A549 (cell line): ENCODE results near the gene CPT1B. TPM values are rescaled to one million over a fixed set of nuclear protein-coding genes. Genes with fewer than 3 reads are reported as not detected.

Source experiments
- ATAC-seq, 2 experiments: fragments of 200-7000 bp in 1 of 2; fragments of >200 bp in 1 of 2; cut with Nextera tagmentation in 1 of 2; cut with Tn5 transposase in 1 of 2; 3 replicates each; pipeline versions ENCODE4 v1.8.0 to v1.9.1; 2018 to 2020; ENCODE audit warnings: mild to moderate bottlenecking in 1 of 2, moderate library complexity in 1 of 2
- CTCF ChIA-PET: fragments of 300-600 bp; sonication (Branson Sonifier 250); formaldehyde crosslinking; extraction: SDS; loops from one replicate; lab custom pipeline; 2021; ENCODE audit warnings: antibody characterized with exemption, inconsistent platforms; lab: Yijun Ruan, JAX
- POLR2A ChIA-PET: fragments of 350-600 bp; formaldehyde crosslinking; extraction: SDS; loops from one replicate; lab custom pipeline; 2021; ENCODE audit warnings: antibody characterized with exemption, inconsistent platforms; lab: Yijun Ruan, JAX
- DNase-seq, 2 experiments: peaks; one replicate each; pipeline versions ENCODE4 v3.0.0 to v3.0.0-alpha.2; 2011 to 2016; ENCODE audit warnings: low read depth in 1 of 2, low spot score in 1 of 2
- FAIRE-seq: peaks from 2 replicates; lab custom pipeline; 2011; peaks lifted over from hg19 to GRCh38; lab: Jason Lieb, UNC
- H3K27ac ChIP-seq, 2 experiments: fragments of >200 bp; sonication (Bioruptor Twin); formaldehyde crosslinking; 3 replicates each; pipeline ENCODE4 v1.5.1; 2016 to 2017
- H3K4me1 ChIP-seq: fragments of >200 bp; sonication (Bioruptor Twin); formaldehyde crosslinking; 3 replicates; pipeline ENCODE4 v1.6.1; 2016
- H3K4me2 ChIP-seq: fragments of >200 bp; sonication (Bioruptor Twin); formaldehyde crosslinking; 3 replicates; pipeline ENCODE4 v1.6.1; 2016
- H3K4me3 ChIP-seq: fragments of >200 bp; sonication (Bioruptor Twin); formaldehyde crosslinking; 3 replicates; pipeline ENCODE4 v1.5.1; 2016
- H3K9me3 ChIP-seq: fragments of >200 bp; sonication (Bioruptor Twin); formaldehyde crosslinking; 3 replicates; pipeline ENCODE4 v1.6.1; 2016
- CBX8 ChIP-seq: fragments of 200-600 bp; sonication (generic); IDR thresholded peaks from 2 replicates; pipeline ENCODE4 v1.6.1; 2016
- CEBPB ChIP-seq, 2 experiments: fragments of >200 bp in 1 of 2; sonication (Bioruptor Twin) in 1 of 2; formaldehyde crosslinking in 1 of 2; IDR thresholded peaks; 2 replicates each; pipeline ENCODE4 v1.6.1; 2012 to 2016
- EHF ChIP-seq: fragments of 250-450 bp; sonication (Bioruptor Pico); IDR thresholded peaks from 2 replicates; pipeline ENCODE4 v1.5.0; 2020; ENCODE audit warnings: mild to moderate bottlenecking
- EHMT2 ChIP-seq: fragments of 200-600 bp; sonication (generic); IDR thresholded peaks from 2 replicates; pipeline ENCODE4 v1.6.1; 2016; ENCODE audit warnings: antibody characterized with exemption, low read depth, mild to moderate bottlenecking, moderate library complexity
- HOXB13 ChIP-seq: fragments of 250-450 bp; sonication (Bioruptor Pico); IDR thresholded peaks from 2 replicates; pipeline ENCODE4 v1.5.0; 2020; ENCODE audit warnings: low read depth, mild to moderate bottlenecking, moderate library complexity
- HOXB5 ChIP-seq: fragments of 250-450 bp; sonication (Bioruptor Pico); IDR thresholded peaks from 2 replicates; pipeline ENCODE4 v1.5.0; 2020; ENCODE audit warnings: mild to moderate bottlenecking, moderate library complexity
- JUNB ChIP-seq: fragments of >200 bp; sonication (Bioruptor Twin); formaldehyde crosslinking; IDR thresholded peaks from 2 replicates; pipeline ENCODE4 v1.6.1; 2016
- KDM5A ChIP-seq: fragments of 200-600 bp; sonication (generic); IDR thresholded peaks from 2 replicates; pipeline ENCODE4 v1.6.1; 2016; ENCODE audit warnings: antibody characterized with exemption, mild to moderate bottlenecking
- MAZ ChIP-seq: fragments of 150-350 bp; IDR thresholded peaks from 2 replicates; pipeline ENCODE4 v1.6.1; 2014; ENCODE audit warnings: antibody characterized with exemption, low read depth, low read length, borderline replicate concordance
- MYC ChIP-seq: IDR thresholded peaks from 2 replicates; pipeline ENCODE4 v1.6.1; 2012; ENCODE audit warnings: mild to moderate bottlenecking, inconsistent platforms, low read length, improper control_type of control experiment, borderline replicate concordance
- NFE2L2 ChIP-seq: fragments of 150-350 bp; conservative IDR thresholded peaks from 2 replicates; pipeline ENCODE4 v1.6.1; 2014; ENCODE audit warnings: low read length
- POLR2A ChIP-seq: IDR thresholded peaks from 2 replicates; pipeline ENCODE4 v1.6.1; 2012; ENCODE audit warnings: mild to moderate bottlenecking, low read length
- POLR2AphosphoS2 ChIP-seq: conservative IDR thresholded peaks from 2 replicates; pipeline ENCODE4 v1.6.1; 2012; ENCODE audit warnings: low read length, improper control_type of control experiment, inconsistent platforms
- RAD21 ChIP-seq, 2 experiments: fragments of >200 bp in 1 of 2; sonication (Bioruptor Twin) in 1 of 2; formaldehyde crosslinking in 1 of 2; IDR thresholded peaks in 1 of 2; conservative IDR thresholded peaks in 1 of 2; 2 replicates in 1 of 2; 3 replicates in 1 of 2; pipeline ENCODE4 v1.6.1; 2012 to 2018; ENCODE audit warnings: inconsistent platforms in 1 of 2
- RARB ChIP-seq: fragments of 250-450 bp; sonication (Bioruptor Pico); IDR thresholded peaks from 2 replicates; pipeline ENCODE4 v1.8.0; 2021; ENCODE audit warnings: mild to moderate bottlenecking, moderate library complexity
- WGBS: methylation state at CpG from one replicate; pipeline ENCODE4 v1.1.6; 2017; ENCODE audit errors: missing lambda C conversion rate; 5-methylcytosine and 5-hydroxymethylcytosine counted together
- polyA plus RNA-seq, 4 experiments: library from polyadenylated mRNA; depleted of rRNA in 3 of 4; stranded (reverse); fragments of >200 nt; fragmentation: RNase III in 1 of 4; extraction: RNeasy Plus Mini Kit Qiagen cat#74134 plus additional on column Dnase treatment in 1 of 4; gene quantifications; 2 replicates in 3 of 4; 3 replicates in 1 of 4; pipeline ENCODE4 v1.2.3, GENCODE V29; 2011 to 2017
- TF ChIP-seq, protein P1 (sequence below): IDR thresholded peaks from 2 replicates; pipeline ENCODE4 v1.6.1; 2012
- TF ChIP-seq, protein P2 (sequence below): IDR thresholded peaks from 2 replicates; pipeline ENCODE4 v1.6.1; 2012
- TF ChIP-seq, protein P3 (sequence below): fragments of >200 bp; sonication (Bioruptor Twin); formaldehyde crosslinking; IDR thresholded peaks from 3 replicates; pipeline ENCODE4 v1.6.1; 2016
- TF ChIP-seq, protein P4 (sequence below): fragments of 250-450 bp; sonication (Bioruptor Pico); IDR thresholded peaks from 2 replicates; pipeline ENCODE4 v1.5.0; 2020; ENCODE audit warnings: low read depth, mild to moderate bottlenecking, moderate library complexity
- TF ChIP-seq, protein P5 (sequence below): fragments of 450-650 bp; IDR thresholded peaks from 2 replicates; pipeline ENCODE4 v1.6.1; 2014; ENCODE audit warnings: antibody characterized with exemption
- TF ChIP-seq, protein P6 (sequence below): fragments of >200 bp; sonication (Bioruptor Twin); formaldehyde crosslinking; IDR thresholded peaks from 2 replicates; pipeline ENCODE4 v1.6.1; 2016
- TF ChIP-seq, protein P7 (sequence below): fragments of >200 bp; sonication (Bioruptor Twin); formaldehyde crosslinking; IDR thresholded peaks from 3 replicates; pipeline ENCODE4 v1.5.1; 2016

CPT1B gene
- polyA plus RNA-seq, 2 of the 4 experiments (the other 2 are of a cell fraction) = 12.1 to 26.5 TPM

DNA sequence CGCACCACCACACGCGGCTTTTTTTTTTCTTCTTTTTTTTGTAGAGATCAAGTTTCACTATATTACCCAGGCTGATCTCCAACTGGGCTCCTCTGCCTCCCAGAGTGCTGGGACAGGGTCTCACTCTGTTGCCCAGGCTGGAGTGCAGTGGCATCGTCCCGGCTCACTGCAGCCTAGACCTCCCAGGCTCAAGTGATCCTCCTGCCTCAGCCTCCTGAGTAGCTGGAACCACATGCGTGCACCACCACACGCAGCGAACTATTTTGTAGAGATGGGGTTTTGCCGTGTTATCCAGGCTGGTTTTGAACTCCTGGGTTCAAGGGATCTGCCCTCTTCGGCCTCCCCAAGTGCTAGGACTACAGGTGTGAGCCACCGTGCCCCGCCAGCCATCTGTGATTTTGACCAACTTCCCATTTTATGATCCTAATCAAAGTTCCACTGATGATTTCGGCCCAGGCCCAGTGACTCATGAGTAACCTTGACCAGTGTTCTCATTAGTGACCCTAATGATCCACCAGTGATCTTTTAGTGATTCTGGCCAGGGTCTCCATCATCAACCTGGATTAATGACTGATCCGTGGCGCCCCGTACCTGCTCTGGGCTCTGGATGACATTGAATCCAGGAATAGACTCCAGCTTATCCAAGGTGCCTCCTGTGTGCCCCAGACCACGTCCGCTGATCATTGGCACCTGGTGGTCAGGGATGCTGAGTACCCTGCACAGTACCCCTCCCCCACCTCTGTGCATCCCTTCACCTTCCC is 50.1 kb downstream of the CPT1B start:
- TF ChIP-seq, protein P1, sequence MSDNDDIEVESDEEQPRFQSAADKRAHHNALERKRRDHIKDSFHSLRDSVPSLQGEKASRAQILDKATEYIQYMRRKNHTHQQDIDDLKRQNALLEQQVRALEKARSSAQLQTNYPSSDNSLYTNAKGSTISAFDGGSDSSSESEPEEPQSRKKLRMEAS = 0 out of 2 replicates have a peak, but pooled peaks have one; percentile 9
- TF ChIP-seq CEBPB (IDR thresholded peaks at IDR 0.05) = no peak
- TF ChIP-seq, protein P2, sequence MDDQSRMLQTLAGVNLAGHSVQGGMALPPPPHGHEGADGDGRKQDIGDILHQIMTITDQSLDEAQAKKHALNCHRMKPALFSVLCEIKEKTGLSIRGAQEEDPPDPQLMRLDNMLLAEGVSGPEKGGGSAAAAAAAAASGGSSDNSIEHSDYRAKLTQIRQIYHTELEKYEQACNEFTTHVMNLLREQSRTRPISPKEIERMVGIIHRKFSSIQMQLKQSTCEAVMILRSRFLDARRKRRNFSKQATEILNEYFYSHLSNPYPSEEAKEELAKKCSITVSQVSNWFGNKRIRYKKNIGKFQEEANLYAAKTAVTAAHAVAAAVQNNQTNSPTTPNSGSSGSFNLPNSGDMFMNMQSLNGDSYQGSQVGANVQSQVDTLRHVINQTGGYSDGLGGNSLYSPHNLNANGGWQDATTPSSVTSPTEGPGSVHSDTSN = 0 out of 2 replicates have a peak, but pooled peaks have one; percentile 34
- no peak for TF ChIP-seq HOXB13 (CRISPR knock-in tag)
- TF ChIP-seq POLR2A = peak; percentile 13; the same call in 1 of the 2 replicates
- TF ChIP-seq EHF (CRISPR knock-in tag) = no peak
- Histone ChIP-seq H3K9me3 (no peaks in the 10 kb centered on the region), H3K27ac (peak overlapping the region in 1 of 2 experiments; percentile 99; a peak in 1 of 6 replicates), H3K4me2 (peak overlapping the region; percentile 96; the same call in 2 of the 3 replicates), H3K4me3 (no peak overlapping the region), H3K4me1 (peaks cover 24% of the 10 kb centered on the region)
- ChIA-PET CTCF (interaction anchor here (0.7 to 3.0 kb wide), 6 partner anchors 10 to 286 kb away, joined by 3 to 19 read pairs (median 4); partner anchors contain the start of gene SYCE3), POLR2A (interaction anchor here (0.9 to 2.4 kb wide), 3 partner anchors 11 to 35 kb away, joined by 3 to 13 read pairs (median 3); partner anchors contain the start of genes LMF2 and SYCE3)
- WGBS = 96% methylated on average over 13 of the region's 18 CpGs
- DNase-seq (no peak), ATAC-seq (no peak), FAIRE-seq (no peak)

DNA sequence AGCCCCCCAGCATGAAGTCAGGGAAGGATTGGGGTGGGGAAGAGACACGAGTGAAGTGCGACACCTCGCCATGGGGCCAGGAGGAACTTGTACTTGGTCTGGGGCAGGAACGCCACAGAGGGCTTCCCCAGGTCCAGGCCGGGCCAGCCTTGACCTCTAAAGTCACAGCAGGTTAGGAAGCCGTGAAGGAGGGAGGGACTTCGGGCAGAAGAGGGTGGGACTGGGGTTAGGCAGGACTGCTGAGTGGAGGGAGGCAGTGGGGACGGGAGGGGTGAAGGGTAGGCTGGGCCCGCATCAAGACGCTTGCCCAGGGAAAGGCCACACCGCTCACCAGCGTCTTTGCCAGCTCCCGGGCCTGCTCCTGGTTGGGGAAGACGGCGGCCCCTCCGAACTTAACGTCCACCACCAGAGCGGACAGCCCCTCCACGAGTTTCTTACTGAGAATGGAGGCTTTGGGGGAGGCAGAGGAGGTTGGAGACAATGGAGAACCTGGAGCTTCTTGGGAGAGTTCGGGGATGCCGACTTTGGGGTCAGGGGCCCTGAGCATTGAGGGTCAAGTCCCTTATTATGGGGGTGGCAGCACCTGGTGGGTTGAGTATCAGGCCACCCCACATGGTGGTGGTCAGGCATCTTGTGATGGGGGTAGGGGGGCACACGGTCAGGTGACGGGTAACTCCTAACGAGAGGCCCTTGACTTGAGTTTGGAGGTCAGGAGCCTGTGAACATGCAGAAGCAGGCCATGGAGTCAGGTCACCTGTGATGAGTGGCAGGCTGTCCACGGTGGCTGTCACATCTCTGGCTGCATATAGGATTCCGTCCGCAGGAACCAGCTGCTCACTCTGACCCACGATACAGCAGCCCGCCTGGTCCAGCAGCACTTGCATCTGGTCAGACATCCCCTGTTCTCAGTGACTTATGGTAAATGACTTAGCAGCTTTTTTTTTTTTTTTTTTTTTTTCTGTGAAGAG is 51.1 kb downstream of the CPT1B start:
- TF ChIP-seq JUNB = no peak
- TF ChIP-seq MYC = no peak
- no peak for TF ChIP-seq KDM5A
- no peak for TF ChIP-seq RARB (CRISPR knock-in tag)
- TF ChIP-seq HOXB5 (CRISPR knock-in tag) = no peak
- TF ChIP-seq, protein P1 = no peak
- no peak for TF ChIP-seq CBX8
- TF ChIP-seq RAD21 (conservative IDR thresholded peaks at IDR 0.05 in 1 of 2, IDR thresholded peaks at IDR 0.05 in 1 of 2) = no peak
- TF ChIP-seq, protein P3, sequence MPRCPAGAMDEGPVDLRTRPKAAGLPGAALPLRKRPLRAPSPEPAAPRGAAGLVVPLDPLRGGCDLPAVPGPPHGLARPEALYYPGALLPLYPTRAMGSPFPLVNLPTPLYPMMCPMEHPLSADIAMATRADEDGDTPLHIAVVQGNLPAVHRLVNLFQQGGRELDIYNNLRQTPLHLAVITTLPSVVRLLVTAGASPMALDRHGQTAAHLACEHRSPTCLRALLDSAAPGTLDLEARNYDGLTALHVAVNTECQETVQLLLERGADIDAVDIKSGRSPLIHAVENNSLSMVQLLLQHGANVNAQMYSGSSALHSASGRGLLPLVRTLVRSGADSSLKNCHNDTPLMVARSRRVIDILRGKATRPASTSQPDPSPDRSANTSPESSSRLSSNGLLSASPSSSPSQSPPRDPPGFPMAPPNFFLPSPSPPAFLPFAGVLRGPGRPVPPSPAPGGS = 0 out of 3 replicates have a peak, but pooled peaks have one; percentile 3
- TF ChIP-seq EHMT2 = no peak
- no peak for TF ChIP-seq HOXB13 (CRISPR knock-in tag)
- TF ChIP-seq, protein P2 = peak; percentile 33
- TF ChIP-seq, protein P4, sequence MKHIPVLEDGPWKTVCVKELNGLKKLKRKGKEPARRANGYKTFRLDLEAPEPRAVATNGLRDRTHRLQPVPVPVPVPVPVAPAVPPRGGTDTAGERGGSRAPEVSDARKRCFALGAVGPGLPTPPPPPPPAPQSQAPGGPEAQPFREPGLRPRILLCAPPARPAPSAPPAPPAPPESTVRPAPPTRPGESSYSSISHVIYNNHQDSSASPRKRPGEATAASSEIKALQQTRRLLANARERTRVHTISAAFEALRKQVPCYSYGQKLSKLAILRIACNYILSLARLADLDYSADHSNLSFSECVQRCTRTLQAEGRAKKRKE (CRISPR knock-in tag) = no peak
- peak; percentile 29; the same call in 1 of the 2 replicates for TF ChIP-seq POLR2A
- TF ChIP-seq, protein P5, sequence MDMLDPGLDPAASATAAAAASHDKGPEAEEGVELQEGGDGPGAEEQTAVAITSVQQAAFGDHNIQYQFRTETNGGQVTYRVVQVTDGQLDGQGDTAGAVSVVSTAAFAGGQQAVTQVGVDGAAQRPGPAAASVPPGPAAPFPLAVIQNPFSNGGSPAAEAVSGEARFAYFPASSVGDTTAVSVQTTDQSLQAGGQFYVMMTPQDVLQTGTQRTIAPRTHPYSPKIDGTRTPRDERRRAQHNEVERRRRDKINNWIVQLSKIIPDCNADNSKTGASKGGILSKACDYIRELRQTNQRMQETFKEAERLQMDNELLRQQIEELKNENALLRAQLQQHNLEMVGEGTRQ = no peak
- no peak for TF ChIP-seq NFE2L2
- TF ChIP-seq, protein P6, sequence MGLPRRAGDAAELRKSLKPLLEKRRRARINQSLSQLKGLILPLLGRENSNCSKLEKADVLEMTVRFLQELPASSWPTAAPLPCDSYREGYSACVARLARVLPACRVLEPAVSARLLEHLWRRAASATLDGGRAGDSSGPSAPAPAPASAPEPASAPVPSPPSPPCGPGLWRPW = no peak
- TF ChIP-seq POLR2AphosphoS2 = no peak
- no peak for TF ChIP-seq EHF (CRISPR knock-in tag)
- no peak for TF ChIP-seq MAZ
- TF ChIP-seq, protein P7, sequence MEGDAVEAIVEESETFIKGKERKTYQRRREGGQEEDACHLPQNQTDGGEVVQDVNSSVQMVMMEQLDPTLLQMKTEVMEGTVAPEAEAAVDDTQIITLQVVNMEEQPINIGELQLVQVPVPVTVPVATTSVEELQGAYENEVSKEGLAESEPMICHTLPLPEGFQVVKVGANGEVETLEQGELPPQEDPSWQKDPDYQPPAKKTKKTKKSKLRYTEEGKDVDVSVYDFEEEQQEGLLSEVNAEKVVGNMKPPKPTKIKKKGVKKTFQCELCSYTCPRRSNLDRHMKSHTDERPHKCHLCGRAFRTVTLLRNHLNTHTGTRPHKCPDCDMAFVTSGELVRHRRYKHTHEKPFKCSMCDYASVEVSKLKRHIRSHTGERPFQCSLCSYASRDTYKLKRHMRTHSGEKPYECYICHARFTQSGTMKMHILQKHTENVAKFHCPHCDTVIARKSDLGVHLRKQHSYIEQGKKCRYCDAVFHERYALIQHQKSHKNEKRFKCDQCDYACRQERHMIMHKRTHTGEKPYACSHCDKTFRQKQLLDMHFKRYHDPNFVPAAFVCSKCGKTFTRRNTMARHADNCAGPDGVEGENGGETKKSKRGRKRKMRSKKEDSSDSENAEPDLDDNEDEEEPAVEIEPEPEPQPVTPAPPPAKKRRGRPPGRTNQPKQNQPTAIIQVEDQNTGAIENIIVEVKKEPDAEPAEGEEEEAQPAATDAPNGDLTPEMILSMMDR = no peak
- Histone ChIP-seq H3K4me3 (peak overlapping the region; percentile 70), H3K9me3 (no peaks in the 10 kb centered on the region), H3K4me1 (peaks cover 20% of the 10 kb centered on the region), H3K4me2 (peak overlapping the region; percentile 96), H3K27ac (peak overlapping the region; percentile 92 to 99)
- DNase-seq = peak; percentile 44 to 84
- ChIA-PET CTCF (interaction anchor here (0.5 to 3.0 kb wide), 4 partner anchors 18 to 286 kb away, joined by 3 to 19 read pairs (median 4); partner anchors contain the start of gene SYCE3), POLR2A (interaction anchor here (0.6 to 2.4 kb wide), 5 partner anchors 12 to 590 kb away, joined by 3 to 13 read pairs (median 3); partner anchors contain the start of genes KLHDC7B, LMF2 and NCAPH2)
- ATAC-seq = peak; percentile 17 to 56; a peak in 5 of 6 replicates
- 43% methylated on average over 28 of the region's 29 CpGs for WGBS
- FAIRE-seq = no peak
